HEK293 (cell line): ENCODE data around the gene PHLDA1.

Experiments used
- CTCF ChIA-PET: fragments of 350-600 bp; formaldehyde crosslinking; extraction: SDS; loops from one replicate; lab custom pipeline; 2021; ENCODE audit warnings: antibody characterized with exemption; lab: Yijun Ruan, JAX
- POLR2A ChIA-PET: fragments of 300-600 bp; formaldehyde crosslinking; extraction: SDS; loops from one replicate; lab custom pipeline; 2020; ENCODE audit warnings: antibody characterized with exemption, inconsistent platforms; lab: Yijun Ruan, JAX
- H3K27ac ChIP-seq: fragments of 200-500 bp; sonication (Bioruptor generic); 2 replicates; pipeline ENCODE4 v1.5.1; 2014; ENCODE audit warnings: low read depth, low read length, control low read depth, inconsistent platforms; ENCODE audit errors: extremely low read depth
- H3K36me3 ChIP-seq, 2 experiments: fragments of 200-500 bp in 1 of 2; sonication (Bioruptor generic) in 1 of 2; 1 replicate in 1 of 2; 2 replicates in 1 of 2; pipeline ENCODE4 v1.5.1; 2014 to 2017; ENCODE audit warnings: inconsistent platforms in 2 of 2, low read length in 2 of 2; ENCODE audit not compliant: control insufficient read depth in 2 of 2, insufficient read depth in 1 of 2
- H3K4me1 ChIP-seq: fragments of 200-500 bp; sonication (Bioruptor generic); 2 replicates; pipeline ENCODE4 v1.5.1; 2014; ENCODE audit warnings: mild to moderate bottlenecking, low read length, inconsistent platforms; ENCODE audit not compliant: control insufficient read depth, insufficient read depth
- H3K4me3 ChIP-seq: 2 replicates; pipeline ENCODE4 v1.5.1; 2011; ENCODE audit warnings: low read depth, mild to moderate bottlenecking, control low read depth, low read length, moderate library complexity
- H3K9me3 ChIP-seq: fragments of 200-500 bp; sonication (Bioruptor generic); 2 replicates; pipeline ENCODE4 v1.5.1; 2014; ENCODE audit warnings: low read depth, low read length, inconsistent platforms; ENCODE audit not compliant: control insufficient read depth, insufficient read depth
- ATF2 ChIP-seq: fragments of 450-650 bp; formaldehyde crosslinking; IDR thresholded peaks from 2 replicates; pipeline ENCODE4 v1.5.1; 2016; ENCODE audit warnings: missing biosample characterization, missing genetic modification characterization, low read depth
- GLI4 ChIP-seq: fragments of 450-650 bp; formaldehyde crosslinking; IDR thresholded peaks from 2 replicates; pipeline ENCODE4 v1.5.1; 2016; ENCODE audit warnings: missing biosample characterization, missing genetic modification characterization
- HOXA7 ChIP-seq: sonication (generic); formaldehyde crosslinking; IDR thresholded peaks from 2 replicates; pipeline ENCODE4 v1.8.1; 2022; ENCODE audit warnings: missing genetic modification reagents, borderline replicate concordance
- SCRT2 ChIP-seq: fragments of 450-650 bp; formaldehyde crosslinking; IDR thresholded peaks from 2 replicates; pipeline ENCODE4 v1.5.1; 2016; ENCODE audit warnings: missing biosample characterization, missing genetic modification characterization
- WT1 ChIP-seq: fragments of 450-650 bp; formaldehyde crosslinking; IDR thresholded peaks from 2 replicates; pipeline ENCODE4 v1.5.1; 2016; ENCODE audit warnings: missing biosample characterization, missing genetic modification characterization
- ZEB2 ChIP-seq: fragments of 450-650 bp; formaldehyde crosslinking; IDR thresholded peaks from 2 replicates; pipeline ENCODE4 v1.5.1; 2016; ENCODE audit warnings: missing biosample characterization, missing genetic modification characterization
- ZNF10 ChIP-seq: fragments of 450-650 bp; formaldehyde crosslinking; IDR thresholded peaks from 2 replicates; pipeline ENCODE4 v1.5.1; 2017; ENCODE audit warnings: missing biosample characterization, missing genetic modification characterization
- ZNF146 ChIP-seq: fragments of 450-650 bp; formaldehyde crosslinking; IDR thresholded peaks from 2 replicates; pipeline ENCODE4 v1.5.1; 2016; ENCODE audit warnings: missing biosample characterization, missing genetic modification characterization
- ZNF175 ChIP-seq: fragments of 450-650 bp; formaldehyde crosslinking; IDR thresholded peaks from 2 replicates; pipeline ENCODE4 v1.5.1; 2016; ENCODE audit warnings: missing biosample characterization, missing genetic modification characterization
- ZNF37A ChIP-seq: fragments of 450-650 bp; IDR thresholded peaks from 2 replicates; pipeline ENCODE4 v1.5.1; 2018; ENCODE audit warnings: missing biosample characterization, missing genetic modification characterization
- ZNF704 ChIP-seq: fragments of 450-650 bp; formaldehyde crosslinking; IDR thresholded peaks from 2 replicates; pipeline ENCODE4 v1.5.1; 2016; ENCODE audit warnings: missing biosample characterization, missing genetic modification characterization
- ZNF837 ChIP-seq: fragments of 450-650 bp; formaldehyde crosslinking; IDR thresholded peaks from 2 replicates; pipeline ENCODE4 v1.5.1; 2016; ENCODE audit warnings: missing biosample characterization, missing genetic modification characterization
- TF ChIP-seq, protein P1 (sequence below): fragments of 450-650 bp; formaldehyde crosslinking; IDR thresholded peaks from 2 replicates; pipeline ENCODE4 v1.5.1; 2016; ENCODE audit warnings: missing biosample characterization, missing genetic modification characterization, borderline replicate concordance
- TF ChIP-seq, protein P2 (sequence below): fragments of 450-650 bp; formaldehyde crosslinking; IDR thresholded peaks from 2 replicates; pipeline ENCODE4 v1.5.1; 2016; ENCODE audit warnings: missing biosample characterization, missing genetic modification characterization

PHLDA1 gene

GRCh38 chr12:76047060-76047459 lies 15.5 kb upstream of the PHLDA1 start:
- CTCF ChIA-PET, result interaction anchor here (1.1 to 1.3 kb wide), 2 partner anchors 34 to 521 kb away, joined by 3 read pairs; no protein-coding TSS in a partner anchor
- TF ChIP-seq ZNF837 (tag by site-specific recombination), result no peak

GRCh38 chr12:76043377-76043776 lies 11.8 kb upstream of the PHLDA1 start:
- Histone ChIP-seq H3K4me1 (no peaks in the 10 kb centered on the region), H3K9me3 (no peaks in the 10 kb centered on the region), H3K27ac (no peak overlapping the region), H3K4me3 (no peak overlapping the region), H3K36me3 (peaks cover 16 to 36% of the 10 kb centered on the region in 2 experiments)
- TF ChIP-seq ZNF37A (tag by site-specific recombination) (no peak), SCRT2 (tag by site-specific recombination) (peak; percentile 56; the same call in 1 of the 2 replicates)
- ChIA-PET POLR2A (no interaction called here), CTCF (interaction anchor here (0.5 to 1.3 kb wide), 5 partner anchors 15 to 516 kb away, joined by 3 to 4 read pairs (median 3); no protein-coding TSS in a partner anchor)

More at GRCh38 chr12:76047060-76047459, 15.5 kb upstream of the PHLDA1 start:
- Histone ChIP-seq H3K4me1 (no peaks in the 10 kb centered on the region), H3K9me3 (no peaks in the 10 kb centered on the region), H3K27ac (no peak overlapping the region), H3K36me3 (peaks cover 46 to 69% of the 10 kb centered on the region in 2 experiments), H3K4me3 (no peak overlapping the region)
- POLR2A ChIA-PET, result no interaction called here

DNA sequence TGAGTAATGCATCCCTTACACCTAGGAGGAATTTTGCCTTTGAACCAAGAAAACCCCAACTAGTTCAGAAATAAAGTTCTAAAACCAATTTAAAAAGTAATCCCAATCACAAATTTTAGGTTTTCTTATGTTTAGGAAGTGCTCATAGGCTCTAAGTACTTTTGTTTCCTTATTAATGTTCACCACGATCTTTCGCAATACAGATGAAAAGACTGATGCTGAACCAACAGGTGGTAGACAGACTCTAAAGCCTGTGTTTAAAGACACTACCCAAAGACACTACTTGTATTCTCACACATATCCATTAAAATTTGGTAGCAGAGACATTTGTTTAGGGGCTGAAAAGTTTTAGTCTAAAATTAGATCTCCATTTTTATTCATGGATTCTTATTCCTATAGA lies 10.6 kb upstream of the PHLDA1 start:
- TF ChIP-seq ATF2 (no peak), SCRT2 (tag by site-specific recombination) (peak; percentile 89)
- no peaks in the 10 kb centered on the region for H3K4me1 ChIP-seq
- no peak overlapping the region for H3K27ac ChIP-seq
- H3K9me3 ChIP-seq, result no peaks in the 10 kb centered on the region
- ChIA-PET CTCF (no interaction called here), POLR2A (no interaction called here)
- no peak overlapping the region for H3K4me3 ChIP-seq
- peaks cover 16 to 26% of the 10 kb centered on the region in 2 experiments for H3K36me3 ChIP-seq

DNA sequence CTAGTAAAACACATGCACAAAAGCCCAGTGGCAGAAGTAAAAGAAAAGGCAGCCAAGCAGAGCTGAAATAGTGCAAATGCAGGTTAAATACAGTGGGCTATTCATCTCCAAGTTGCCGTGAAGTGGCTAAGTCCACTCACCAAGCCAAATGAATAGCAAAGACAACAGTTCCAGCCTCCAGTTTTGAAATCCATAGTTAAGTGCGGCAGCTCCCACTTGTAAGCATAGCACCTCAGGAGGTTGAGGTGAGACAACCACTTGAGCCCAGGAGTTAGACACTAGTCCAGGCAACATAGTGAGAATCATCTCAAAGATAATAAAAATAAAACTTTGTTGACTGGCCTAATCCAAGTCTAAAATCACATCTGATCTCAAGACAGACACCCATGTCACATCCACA lies 9.8 kb upstream of the PHLDA1 start:
- H3K27ac ChIP-seq, result no peak overlapping the region
- H3K36me3 ChIP-seq, result peaks cover 16 to 19% of the 10 kb centered on the region in 2 experiments
- POLR2A ChIA-PET, result interaction anchor here (0.6 kb wide), 1 partner anchor 10 kb away, joined by 5 read pairs; no protein-coding TSS in a partner anchor
- TF ChIP-seq ZNF704 (tag by site-specific recombination) (no peak), HOXA7 (CRISPR knock-in tag) (no peak), ZEB2 (tag by site-specific recombination) (no peak), WT1 (tag by site-specific recombination) (no peak)
- TF ChIP-seq, all 188 proteins: peak for 0
- CTCF ChIA-PET, result no interaction called here
- Histone ChIP-seq H3K4me1 (no peaks in the 10 kb centered on the region), H3K4me3 (no peak overlapping the region), H3K9me3 (no peaks in the 10 kb centered on the region)

GRCh38 chr12:76040461-76040860 lies 8.9 kb upstream of the PHLDA1 start:
- no peak overlapping the region for H3K27ac ChIP-seq
- CTCF ChIA-PET, result interaction anchor here (0.6 to 1.5 kb wide), 5 partner anchors 371 to 1605 kb away, joined by 3 to 4 read pairs (median 3); no protein-coding TSS in a partner anchor
- H3K4me1 ChIP-seq, result no peaks in the 10 kb centered on the region
- POLR2A ChIA-PET, result interaction anchor here (1.0 kb wide), 1 partner anchor 8 kb away, joined by 3 read pairs; the partner anchor contains the start of gene PHLDA1
- H3K4me3 ChIP-seq, result no peak overlapping the region
- peaks cover 11 to 15% of the 10 kb centered on the region in 2 experiments for H3K36me3 ChIP-seq
- H3K9me3 ChIP-seq, result no peaks in the 10 kb centered on the region
- no peak for TF ChIP-seq ZNF146 (tag by site-specific recombination)
- no peak for TF ChIP-seq ZNF10 (tag by site-specific recombination)
- no peak for TF ChIP-seq GLI4 (tag by site-specific recombination)
- TF ChIP-seq, protein P1, sequence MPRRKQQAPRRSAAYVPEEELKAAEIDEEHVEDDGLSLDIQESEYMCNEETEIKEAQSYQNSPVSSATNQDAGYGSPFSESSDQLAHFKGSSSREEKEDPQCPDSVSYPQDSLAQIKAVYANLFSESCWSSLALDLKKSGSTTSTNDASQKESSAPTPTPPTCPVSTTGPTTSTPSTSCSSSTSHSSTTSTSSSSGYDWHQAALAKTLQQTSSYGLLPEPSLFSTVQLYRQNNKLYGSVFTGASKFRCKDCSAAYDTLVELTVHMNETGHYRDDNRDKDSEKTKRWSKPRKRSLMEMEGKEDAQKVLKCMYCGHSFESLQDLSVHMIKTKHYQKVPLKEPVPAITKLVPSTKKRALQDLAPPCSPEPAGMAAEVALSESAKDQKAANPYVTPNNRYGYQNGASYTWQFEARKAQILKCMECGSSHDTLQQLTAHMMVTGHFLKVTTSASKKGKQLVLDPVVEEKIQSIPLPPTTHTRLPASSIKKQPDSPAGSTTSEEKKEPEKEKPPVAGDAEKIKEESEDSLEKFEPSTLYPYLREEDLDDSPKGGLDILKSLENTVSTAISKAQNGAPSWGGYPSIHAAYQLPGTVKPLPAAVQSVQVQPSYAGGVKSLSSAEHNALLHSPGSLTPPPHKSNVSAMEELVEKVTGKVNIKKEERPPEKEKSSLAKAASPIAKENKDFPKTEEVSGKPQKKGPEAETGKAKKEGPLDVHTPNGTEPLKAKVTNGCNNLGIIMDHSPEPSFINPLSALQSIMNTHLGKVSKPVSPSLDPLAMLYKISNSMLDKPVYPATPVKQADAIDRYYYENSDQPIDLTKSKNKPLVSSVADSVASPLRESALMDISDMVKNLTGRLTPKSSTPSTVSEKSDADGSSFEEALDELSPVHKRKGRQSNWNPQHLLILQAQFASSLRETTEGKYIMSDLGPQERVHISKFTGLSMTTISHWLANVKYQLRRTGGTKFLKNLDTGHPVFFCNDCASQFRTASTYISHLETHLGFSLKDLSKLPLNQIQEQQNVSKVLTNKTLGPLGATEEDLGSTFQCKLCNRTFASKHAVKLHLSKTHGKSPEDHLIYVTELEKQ (tag by site-specific recombination), result no peak
- TF ChIP-seq ZNF175 (tag by site-specific recombination), result no peak
- TF ChIP-seq, protein P2, sequence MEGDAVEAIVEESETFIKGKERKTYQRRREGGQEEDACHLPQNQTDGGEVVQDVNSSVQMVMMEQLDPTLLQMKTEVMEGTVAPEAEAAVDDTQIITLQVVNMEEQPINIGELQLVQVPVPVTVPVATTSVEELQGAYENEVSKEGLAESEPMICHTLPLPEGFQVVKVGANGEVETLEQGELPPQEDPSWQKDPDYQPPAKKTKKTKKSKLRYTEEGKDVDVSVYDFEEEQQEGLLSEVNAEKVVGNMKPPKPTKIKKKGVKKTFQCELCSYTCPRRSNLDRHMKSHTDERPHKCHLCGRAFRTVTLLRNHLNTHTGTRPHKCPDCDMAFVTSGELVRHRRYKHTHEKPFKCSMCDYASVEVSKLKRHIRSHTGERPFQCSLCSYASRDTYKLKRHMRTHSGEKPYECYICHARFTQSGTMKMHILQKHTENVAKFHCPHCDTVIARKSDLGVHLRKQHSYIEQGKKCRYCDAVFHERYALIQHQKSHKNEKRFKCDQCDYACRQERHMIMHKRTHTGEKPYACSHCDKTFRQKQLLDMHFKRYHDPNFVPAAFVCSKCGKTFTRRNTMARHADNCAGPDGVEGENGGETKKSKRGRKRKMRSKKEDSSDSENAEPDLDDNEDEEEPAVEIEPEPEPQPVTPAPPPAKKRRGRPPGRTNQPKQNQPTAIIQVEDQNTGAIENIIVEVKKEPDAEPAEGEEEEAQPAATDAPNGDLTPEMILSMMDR (tag by site-specific recombination), result no peak
